ENCODE results near the gene GOLGA6L2. TPM values are rescaled to one million over a fixed set of nuclear protein-coding genes. Genes with fewer than 3 reads are reported as not detected.

The GOLGA6L2 gene
- not detected in 2 replicates for total RNA-seq

DNA sequence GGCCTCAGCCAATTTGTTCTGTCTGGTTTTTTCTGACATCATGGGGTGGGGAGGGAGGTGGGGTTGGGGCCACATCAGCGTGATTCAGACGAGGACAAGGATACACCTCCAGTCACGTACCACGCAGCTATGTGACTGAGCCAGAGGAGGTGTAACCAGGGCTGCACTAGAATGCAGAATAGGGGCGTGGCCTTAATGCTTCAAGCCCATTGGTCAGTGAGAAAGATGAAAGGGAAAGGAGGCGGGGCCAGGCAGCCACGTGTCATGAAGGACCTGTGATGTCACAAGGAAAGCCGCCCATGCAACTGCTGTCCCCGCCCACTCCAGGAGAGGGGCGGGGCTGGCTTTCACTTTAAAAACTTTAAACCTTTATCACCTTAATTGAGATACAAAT lies at the start of gene GOLGA6L2:
GOLGA6L2 (minus strand) TSS at position 137 of the 394 bp plus-strand sequence; CDS start at position 75, 62 bp downstream.

Other genes starting within 250 kb of the GOLGA6L2 start
- gene GOLGA6L26, start 113.0 kb downstream of the GOLGA6L2 start, total RNA-seq = not detected in 2 replicates
- gene GOLGA8S, start 92.5 kb downstream of the GOLGA6L2 start, total RNA-seq = under 0.01 and 0.15 TPM in 2 replicates
- 1.3 and 3.0 TPM in 2 replicates for gene MKRN3, start 118.4 kb upstream of the GOLGA6L2 start, total RNA-seq
- gene MAGEL2, start 200.6 kb upstream of the GOLGA6L2 start, total RNA-seq = 0.50 TPM in 1 of 2 replicates, not detected in the other
- 59.6 and 132 TPM in 2 replicates for gene NDN, start 240.1 kb upstream of the GOLGA6L2 start, total RNA-seq